Measurements from ENCODE around the gene CAMK2N1.
"Not testable (repeated sequence)": the region's sequence is repeated elsewhere in the genome, so short reads cannot be mapped to it uniquely, and the experiment has no call there.

Gene CAMK2N1

DNA sequence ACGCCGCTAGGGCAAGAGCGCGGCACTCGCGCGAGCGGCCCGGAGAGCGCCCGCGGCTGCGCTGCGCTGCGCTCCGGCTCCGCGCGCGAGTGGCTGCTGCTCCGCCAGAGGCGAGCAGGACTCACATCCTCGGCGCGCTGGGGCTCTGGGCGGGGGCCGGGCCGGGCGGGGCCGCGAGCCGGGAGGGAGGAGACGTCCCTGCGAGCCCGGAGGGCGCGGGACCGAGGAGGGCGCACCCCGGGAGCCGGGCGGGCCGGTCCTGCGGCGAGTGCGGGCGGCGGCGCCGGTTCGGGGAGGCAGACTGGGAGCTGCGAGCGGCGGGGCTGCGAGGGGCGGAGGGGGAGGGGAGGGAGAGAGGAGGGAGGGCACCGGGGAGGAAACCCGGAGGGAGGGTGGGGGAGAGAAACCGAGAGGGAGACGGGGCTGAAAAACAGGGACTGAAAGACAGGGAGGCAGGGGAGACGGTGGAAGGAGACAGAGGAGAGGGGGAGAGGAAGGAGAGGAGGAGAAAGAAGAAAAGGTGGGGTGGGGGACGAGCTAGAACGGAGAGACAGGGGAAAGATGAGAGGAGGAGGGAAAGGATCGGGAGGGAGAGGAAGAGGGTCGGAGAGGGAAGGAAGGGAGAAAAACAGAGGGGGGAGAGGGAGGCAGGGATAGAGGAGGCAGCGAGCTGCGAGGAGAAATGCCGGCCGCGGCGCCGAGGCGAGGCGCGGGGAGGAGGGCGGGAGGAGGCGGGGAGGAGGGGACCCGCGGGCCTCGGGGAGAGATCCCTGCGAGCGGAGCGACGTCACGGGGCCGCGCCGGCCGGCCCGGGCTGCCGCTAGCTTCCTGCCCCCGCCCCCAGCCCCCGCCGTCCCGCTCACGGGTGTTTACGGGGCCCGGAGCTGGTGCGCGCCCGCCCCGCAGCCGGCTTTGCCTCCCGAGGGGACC lies at the start of gene CAMK2N1:
Gene CAMK2N1 (minus strand): TSS at position 684 of the 930 bp plus-strand sequence. CDS start 831 bp downstream, outside the sequence.
- DNase-seq (ENCODE audit: low read depth): no peak

DNA sequence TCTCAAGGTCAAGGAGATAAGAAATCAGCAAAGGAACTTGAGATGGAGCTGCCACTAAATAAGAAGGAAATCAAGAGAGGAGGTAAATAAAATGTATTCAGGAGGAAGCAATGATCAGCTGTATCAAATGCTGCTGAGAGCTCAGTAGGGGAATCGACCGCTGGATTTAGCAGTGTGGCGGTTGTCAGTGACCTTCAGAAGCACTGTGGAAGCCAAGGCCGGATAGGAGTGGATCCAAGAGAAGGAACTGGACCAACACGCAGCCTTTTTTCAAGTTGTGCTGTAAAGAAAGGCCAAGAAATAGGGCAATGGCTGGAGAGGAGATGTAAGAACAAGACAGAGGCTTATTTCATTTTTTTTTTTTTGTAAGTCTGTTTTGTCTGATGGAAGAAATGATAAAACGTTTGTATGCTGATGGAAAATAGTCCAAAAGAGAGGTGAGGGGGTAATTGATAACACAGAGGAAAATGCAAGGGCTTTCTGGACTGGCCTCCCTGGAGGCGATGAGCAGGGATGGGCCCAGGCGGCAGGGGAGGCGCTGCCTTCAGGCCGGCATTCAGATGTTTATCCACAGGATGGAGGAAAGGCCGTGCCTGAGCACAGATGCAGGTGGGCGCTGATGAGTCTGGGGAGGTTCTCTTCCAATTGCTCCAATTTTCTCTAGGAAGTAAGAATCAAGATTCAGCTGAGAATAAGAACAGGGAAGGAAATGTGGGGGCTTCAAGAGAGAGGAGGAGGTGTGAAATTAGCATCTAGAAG lies 48.8 kb upstream of the CAMK2N1 start:
- DNase-seq (ENCODE audit: low read depth): no peak

DNA sequence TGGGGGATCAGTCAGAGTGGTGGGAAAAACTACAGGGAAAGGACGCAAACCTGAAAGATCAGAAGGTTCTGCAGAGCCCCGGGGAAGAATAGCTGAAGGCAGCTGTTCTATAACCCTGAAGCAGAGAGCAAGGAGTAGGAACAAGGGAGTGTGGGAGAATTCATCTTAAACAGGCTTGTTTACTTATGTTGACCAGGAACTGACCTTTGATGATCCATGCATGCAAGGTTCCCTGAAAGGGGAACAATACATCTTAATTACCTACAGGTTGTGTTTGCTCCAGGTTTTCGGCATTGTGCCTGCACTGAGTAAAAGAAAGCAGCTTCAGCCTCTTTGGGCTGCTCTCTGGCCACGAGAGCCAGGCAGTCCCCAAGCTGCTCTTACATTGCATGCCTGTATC lies 47.6 kb upstream of the CAMK2N1 start:
- DNase-seq (ENCODE audit: low read depth): no peak

DNA sequence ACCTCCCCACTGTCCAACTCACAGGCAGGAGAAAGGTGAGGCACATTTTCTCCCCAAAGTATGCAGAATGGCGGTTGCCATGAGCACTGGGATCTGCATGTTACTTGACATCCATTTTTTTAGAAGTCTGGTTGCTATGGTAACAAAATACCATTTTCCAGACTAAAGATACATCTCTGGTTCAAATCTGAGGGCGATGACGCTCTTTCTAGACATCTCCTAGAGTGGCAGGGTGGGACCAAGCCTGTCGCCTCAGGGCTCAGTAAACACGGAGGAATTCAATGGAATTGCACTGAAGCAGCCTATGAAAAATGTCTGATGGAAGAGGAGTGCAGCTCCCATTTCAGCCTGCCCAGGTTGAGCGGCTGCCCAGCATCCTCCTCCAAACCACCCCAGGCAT lies 44.9 kb upstream of the CAMK2N1 start:
- DNase-seq (ENCODE audit: low read depth): no peak

DNA sequence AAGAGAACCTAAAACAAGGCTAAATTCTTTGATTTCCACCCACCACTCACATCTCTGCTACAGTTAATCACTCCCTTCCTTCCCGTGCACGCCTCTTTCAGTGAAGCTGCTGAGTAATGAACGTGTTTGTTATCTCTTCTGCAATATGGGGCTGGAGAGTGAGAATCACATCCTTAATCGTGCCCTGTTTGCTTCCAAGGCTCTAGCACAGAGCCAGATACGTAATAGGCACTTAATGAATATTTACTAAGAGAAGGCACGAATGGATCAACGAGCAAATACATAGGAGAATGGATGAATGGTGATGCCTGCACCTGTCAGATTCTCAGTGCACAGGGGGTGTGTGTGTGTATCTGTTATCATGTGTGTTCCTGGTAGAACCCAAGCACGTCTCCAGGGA lies 44.3 kb upstream of the CAMK2N1 start:
- DNase-seq (ENCODE audit: low read depth): no peak

DNA sequence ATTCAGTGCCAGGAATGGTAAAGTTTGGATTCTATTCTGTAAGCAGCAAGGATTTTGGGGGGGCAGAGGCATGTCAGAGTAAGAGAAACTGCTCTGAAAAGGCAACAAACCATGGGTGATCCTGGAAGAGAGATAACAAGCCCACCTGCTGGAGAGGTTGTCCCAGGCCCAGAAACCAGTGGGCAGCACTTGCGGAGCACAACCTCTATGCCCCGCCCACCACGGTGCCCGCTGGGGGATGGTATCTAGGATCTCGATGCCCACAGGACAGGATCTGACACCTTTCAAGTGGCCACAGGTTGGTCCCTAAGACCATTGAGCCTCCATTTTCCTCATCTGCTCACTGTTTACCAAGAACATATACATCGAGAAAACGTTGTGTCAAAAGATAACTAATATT lies 42.2 kb upstream of the CAMK2N1 start:
- DNase-seq (ENCODE audit: low read depth): no peak

DNA sequence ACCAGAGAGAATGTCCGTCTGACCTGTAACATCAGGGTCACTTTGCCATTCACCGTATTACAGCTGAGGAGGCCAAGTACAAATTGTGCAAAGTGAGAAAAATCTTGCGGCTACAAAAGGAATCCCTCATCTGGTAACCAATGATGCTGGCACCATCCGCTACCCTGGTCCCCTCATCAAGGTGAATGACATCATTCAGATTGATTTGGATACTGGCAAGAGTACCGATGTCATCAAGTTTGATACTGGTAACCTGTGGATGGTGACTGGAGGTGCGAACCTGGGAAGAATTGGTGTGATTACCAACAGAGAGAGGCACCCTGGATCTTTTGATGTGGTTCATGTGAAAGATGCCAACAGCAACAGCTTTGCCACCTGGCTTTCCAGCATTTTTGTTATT lies 40.3 kb upstream of the CAMK2N1 start:
- DNase-seq (ENCODE audit: low read depth): no peak

DNA sequence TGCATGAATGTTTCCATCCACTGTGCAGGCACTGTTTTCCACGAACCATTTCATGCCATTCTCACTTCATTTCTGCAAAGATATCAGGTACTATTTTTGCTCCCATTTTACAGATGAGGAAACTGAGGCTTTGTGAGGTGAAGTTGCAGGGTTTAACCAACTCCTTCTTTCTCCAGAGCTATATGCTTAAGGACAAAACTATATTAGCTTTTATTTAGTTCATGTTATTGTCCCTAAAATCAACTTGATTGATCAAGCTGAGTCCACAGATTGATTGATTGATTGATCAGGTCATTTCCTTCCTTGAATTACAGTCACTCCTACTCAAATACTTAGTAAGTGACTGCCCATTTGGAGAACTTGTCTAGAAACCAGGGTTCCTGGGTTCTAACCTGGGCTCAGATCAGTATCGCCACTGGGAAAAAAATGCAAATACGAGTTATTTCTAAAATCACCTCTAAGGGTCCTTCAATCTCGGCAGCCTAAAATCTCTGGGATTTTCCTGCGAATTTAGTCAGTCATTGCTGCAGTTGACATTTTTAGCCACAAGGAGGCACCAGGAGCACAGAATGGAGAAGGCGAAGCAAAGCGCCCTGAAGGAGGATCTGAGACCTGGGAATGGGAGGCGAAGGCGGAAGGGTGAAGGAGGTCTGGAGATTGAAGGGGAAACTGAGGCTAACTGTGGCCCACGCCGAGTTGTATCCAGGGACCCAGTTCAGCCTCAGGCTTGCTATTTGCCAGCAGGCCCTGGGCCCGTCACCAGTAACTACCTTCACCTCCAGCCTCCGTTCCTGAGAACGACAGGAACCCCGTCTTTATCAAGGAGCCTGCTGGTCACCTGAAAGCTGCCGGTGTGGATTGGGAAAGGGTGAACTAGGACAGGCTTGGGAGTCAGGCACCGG lies 36.2 kb upstream of the CAMK2N1 start:
- peak; percentile 51 for DNase-seq (ENCODE audit: low read depth)

DNA sequence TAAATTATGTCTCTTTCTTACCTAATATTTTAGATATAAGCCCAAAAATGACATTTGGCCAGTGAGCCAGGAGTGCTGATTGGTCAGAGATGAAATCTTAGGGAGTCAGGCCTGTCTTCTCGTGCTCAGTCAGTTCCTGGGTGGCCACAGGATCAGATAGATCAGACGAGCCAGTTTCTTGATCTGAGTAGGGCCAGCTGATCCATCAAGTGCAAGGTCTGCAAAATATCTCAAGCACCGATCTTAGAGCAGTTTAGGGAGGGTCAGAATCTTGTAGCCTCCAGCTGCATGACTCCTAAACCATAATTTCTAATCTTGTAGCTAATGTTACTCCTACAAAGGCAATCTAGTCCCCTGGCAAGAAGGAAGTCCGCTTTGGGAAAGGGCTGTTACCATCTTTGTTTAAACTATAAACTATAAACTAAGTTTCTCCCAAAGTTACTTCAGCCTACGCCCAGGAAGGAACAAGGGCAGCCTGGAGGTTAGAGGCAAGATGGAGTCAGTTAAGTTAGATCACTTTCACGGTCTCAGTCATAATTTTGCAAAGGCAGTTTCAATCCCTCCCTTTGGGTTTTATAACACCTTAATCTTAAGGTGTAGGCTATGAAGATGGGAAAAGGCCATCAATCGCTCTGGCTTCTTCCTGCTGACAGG lies 33.7 kb upstream of the CAMK2N1 start:
- not testable (repeated sequence) for DNase-seq (ENCODE audit: low read depth)

DNA sequence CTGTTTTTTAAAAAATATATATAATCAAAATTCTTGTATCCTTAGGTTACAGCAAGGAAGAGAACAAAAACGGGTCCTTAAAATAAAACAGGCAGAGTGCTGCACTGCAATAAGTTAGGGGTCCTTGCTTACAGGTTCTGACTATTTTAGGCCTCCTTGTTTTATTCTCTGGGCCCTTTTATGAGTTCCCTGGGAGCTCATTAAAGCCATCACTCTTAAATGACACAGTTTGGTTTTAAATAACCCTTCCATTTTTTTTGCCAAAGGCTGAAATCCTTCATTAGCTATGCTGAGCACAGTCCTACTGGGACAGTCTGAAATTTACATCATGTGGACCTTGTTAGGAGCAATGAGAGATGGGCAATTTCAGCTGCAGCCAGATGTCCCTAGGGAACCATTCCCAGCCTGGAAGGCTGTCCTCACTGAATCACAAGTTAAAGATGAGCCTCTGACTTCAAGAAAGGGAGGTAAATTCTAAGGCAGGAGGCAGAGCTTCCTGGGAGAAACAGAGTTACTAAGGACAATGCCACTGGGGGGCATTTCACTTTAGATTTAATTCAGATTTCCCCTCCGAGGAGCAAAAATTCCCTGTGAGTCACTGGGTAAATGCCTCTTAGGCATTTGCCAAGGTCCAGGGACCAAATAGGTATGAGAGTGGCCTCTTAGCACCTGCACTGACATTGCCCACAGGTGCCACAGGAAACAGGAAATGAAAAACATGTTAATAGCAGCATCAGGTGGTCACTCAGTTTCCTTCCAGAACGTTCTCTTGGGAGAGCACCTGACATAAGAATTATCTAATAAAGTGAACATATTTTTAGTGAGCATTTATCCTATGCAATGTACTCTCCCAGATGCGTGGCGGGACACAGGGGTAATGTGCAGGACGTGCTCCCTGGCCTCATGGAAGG lies 25.8 kb upstream of the CAMK2N1 start:
- DNase-seq (ENCODE audit: low read depth): peak; percentile 67

DNA sequence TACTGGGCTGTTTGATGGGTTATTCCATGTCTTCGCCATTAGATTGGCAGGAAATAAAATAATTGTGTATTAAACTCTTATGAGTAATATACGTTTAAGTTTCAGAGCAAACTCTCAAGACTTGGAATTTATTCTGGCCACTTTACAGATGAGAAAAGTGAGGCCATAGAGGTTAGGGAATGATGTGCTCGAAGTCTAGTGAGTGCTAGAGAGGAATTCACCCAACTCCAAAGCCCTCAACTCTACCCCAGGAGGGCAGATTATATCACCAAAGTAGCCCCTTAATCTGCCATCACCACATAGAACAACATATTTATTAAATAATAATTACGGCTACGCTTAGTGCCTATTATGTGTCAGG lies 22.4 kb upstream of the CAMK2N1 start:
- no peak for DNase-seq (ENCODE audit: low read depth)

DNA sequence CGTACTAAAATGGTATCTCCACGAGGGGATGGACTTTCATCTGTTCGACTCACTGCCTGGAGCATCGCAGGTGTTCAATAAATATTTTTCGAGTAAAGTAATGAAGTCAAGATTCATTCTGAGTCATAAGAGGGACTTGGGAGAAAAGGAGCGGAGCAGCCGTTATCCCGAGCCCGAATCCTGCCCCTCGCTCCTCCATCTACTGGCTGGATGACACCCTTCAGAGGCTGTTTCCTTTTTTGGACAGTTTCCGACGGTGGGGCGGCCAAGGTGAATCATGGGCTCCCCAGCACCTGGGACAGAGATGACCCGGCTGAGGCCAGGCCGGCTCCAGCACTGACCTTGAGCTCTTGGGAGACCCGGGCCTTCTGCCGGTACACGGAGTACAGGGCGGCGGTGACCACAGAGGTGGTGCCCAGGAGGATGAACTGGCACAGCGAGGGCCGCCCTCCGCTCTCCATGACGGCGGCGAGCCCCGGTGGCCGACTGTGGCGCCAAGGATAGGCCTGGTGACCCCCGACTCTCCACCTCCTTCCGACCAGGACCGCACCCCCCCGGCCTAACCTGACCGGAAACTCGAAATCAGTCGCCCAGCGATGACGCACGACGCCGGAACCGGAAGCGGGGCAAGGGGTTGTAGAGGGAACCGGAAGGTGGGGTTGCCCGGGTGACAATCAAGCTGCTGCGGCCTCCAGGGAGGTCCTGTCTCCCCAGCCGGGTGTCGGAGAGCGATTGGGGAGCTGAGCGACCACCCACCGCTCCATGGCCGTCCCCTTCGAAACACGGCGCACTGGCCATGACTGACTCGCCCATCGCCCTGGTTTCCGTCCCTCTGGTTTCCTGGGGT lies 21.8 kb upstream of the CAMK2N1 start, which contains the start of gene MUL1:
Gene MUL1 (minus strand): TSS at position 588 of the 847 bp plus-strand sequence. CDS start 127 bp downstream, at position 461.
- peak; percentile 81 for DNase-seq (ENCODE audit: low read depth)

DNA sequence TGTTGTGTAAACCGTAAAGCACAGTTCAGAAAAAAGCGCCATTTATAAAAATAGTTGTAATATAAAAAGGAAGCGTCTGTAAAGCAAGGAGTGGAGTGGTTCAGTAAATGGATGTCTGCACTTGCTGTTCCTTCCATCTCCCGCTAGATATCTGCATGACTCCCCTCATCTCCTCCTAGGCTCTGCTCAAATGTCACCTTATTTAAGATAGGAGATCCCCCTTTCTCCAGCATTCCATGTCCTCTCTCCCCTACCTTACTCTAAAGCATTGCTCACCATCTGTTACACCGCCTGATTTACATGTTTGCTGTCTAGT lies 21.2 kb upstream of the CAMK2N1 start:
- no peak for DNase-seq (ENCODE audit: low read depth)

DNA sequence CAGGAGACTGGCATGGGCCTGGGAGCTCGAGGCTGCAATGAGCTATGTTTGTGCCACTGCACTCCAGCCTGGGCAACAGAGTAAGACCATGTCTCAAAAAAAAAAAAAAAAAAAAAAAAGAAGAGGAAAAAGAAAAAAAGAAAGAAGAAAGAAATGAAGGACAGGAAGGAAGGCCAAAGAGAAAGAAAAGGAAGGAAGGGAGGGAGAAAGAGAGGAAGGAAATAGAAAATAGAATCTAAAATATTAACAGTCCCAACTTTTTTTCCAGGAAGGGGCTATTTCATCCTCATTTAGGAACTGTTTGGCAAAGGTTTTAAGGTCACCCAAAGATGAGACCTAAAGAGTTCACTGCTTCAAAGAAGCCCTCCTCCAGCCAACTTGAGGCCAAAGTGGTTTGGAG lies 19.5 kb upstream of the CAMK2N1 start:
- DNase-seq (ENCODE audit: low read depth): no peak

DNA sequence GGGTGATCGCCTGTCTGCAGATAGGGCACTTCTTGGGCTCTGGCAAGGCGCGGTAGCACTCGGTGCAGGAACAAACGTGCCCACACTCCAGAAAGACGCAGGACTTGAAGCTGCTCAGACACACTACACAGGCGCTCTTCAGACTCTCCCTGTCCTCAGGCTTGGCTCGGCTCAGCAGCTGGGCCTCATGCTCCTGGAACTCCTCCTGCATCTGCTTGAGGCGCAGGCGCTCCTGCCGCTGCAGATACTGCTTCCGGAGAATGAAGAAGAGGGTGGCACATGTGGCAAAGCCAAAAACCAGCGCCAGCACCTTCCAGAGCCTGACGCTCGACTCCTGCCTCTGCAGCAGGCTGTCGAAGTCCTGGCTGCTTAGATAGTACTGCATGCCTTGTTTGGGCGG lies 14.7 kb upstream of the CAMK2N1 start:
- DNase-seq (ENCODE audit: low read depth): no peak

DNA sequence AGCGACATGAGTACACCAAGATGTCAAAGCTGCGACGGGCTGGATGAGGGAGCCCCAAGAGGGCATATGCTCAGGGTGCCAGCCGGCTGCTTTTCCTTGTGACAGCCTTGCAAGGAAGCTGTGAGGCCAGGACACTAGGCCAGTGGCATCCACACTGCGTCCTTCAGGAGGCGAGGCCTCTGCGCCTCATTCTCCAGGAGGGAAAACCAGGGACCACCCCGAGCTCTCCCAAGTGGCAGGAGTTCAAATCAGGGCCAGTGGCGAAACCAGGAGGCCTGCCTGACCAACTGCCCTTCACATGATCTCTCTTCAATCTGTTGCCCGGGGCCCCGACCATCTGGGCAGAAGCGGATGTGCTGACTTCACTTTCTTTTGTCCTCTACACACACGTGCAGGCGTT lies 13.7 kb upstream of the CAMK2N1 start:
- no peak for DNase-seq (ENCODE audit: low read depth)

DNA sequence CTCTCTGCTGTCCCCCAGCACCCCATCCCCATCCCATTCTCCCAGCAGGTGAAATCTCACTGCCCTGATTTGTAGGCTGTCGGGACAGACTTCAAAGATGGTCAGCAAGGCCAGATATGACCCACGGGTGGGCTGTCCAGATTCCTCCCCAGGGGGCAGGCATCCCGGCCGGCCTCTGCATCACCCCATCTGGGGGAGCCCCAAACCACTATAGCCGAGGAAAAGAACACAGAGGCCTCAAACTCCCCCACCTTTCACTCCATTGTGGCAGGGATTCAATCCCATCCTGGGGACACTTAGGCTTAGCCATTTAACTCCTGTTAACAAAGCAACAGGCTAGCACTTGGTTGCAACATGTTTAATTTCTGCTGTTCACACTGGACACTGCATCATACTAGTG lies 13.1 kb upstream of the CAMK2N1 start:
- DNase-seq (ENCODE audit: low read depth): no peak

DNA sequence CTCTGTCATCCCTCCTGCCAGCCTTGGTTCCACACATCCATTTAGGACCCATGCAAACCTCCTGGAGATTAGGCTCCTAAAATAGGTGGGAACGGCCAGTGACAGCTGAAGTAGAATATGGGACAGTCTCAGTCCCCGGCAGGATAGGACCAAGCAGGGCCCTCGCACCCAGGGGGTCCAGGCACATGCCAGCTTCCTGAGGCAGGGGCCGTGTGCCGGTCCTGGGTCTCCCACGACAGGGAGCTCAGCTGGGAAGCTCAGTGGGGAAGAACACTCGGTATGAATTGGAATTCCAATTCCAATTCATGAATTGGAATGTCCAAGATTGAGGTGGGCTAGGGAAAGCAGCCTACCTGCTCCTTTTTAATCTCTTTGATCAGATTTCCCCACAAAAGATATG lies 12.1 kb upstream of the CAMK2N1 start:
- no peak for DNase-seq (ENCODE audit: low read depth)

DNA sequence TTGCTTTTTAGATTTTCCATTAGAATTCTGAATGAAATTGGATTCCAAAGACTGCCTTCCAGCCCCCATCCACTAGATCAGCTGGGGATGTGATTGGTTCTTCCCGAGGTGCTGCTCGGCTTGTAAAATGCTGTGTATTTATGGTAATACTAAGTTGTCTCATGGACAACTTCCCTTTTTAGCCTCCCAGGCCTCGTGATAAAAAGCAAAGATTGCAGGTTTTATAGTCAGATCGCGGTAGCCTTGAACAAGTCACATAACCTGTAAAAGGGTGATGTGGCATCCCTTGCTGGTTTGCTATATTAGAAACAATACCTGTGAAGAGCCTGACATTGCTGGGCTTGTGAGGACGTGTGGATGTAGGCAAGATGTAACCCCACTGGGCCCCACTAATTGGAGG lies 11.5 kb upstream of the CAMK2N1 start:
- DNase-seq (ENCODE audit: low read depth): no peak
